Lung (tissue), 12 donors: ENCODE data around the gene NSMCE1. TPM values are rescaled to one million over a fixed set of nuclear protein-coding genes. Genes with fewer than 3 reads are reported as not detected.
A peak's percentile ranks its signal among the peaks of the same experiment; 100 is the strongest.
"Not testable (repeated sequence)": the region's sequence is repeated elsewhere in the genome, so short reads cannot be mapped to it uniquely, and the experiment has no call there.

Experiments used
- ATAC-seq: fragments of 200-7000 bp; cut with Tn5 transposase; one replicate; pipeline ENCODE4 v1.9.1; 2020; ENCODE audit warnings: moderate number of reproducible peaks; ENCODE audit not compliant: insufficient read depth, low FRiP score
- DNase-seq, 3 donors: peaks; one replicate each; pipeline ENCODE4 v3.0.0-alpha.2; 2013 to 2017
- H3K27ac ChIP-seq, 2 donors: one replicate each; pipeline ENCODE4 v1.5.1; 2013; ENCODE audit warnings: mild to moderate bottlenecking in 2 of 2, moderate library complexity in 2 of 2, control low read depth in 1 of 2, inconsistent platforms in 1 of 2, low read depth in 1 of 2, low read length in 1 of 2
- H3K27me3 ChIP-seq, 3 donors: one replicate each; pipeline ENCODE4 v1.5.1; 2013; ENCODE audit warnings: low read length in 2 of 3; ENCODE audit not compliant: control insufficient read depth in 3 of 3, insufficient read depth in 3 of 3
- H3K36me3 ChIP-seq, 4 donors: one replicate each; pipeline ENCODE4 v1.5.1; 2013; ENCODE audit warnings: low read length in 4 of 4, mild to moderate bottlenecking in 1 of 4, moderate library complexity in 1 of 4; ENCODE audit not compliant: control insufficient read depth in 4 of 4, insufficient read depth in 4 of 4
- H3K4me1 ChIP-seq, 5 donors: one replicate each; pipeline ENCODE4 v1.5.1; 2013; ENCODE audit warnings: low read length in 5 of 5, mild to moderate bottlenecking in 2 of 5, moderate library complexity in 1 of 5; ENCODE audit not compliant: control insufficient read depth in 5 of 5, insufficient read depth in 5 of 5
- H3K4me3 ChIP-seq: one replicate; pipeline ENCODE4 v1.5.1; 2013; ENCODE audit warnings: mild to moderate bottlenecking, control low read depth, moderate library complexity
- H3K9ac ChIP-seq, 2 donors: one replicate each; pipeline ENCODE4 v1.5.1; 2013; ENCODE audit warnings: low read length in 2 of 2, control low read depth in 1 of 2; ENCODE audit not compliant: insufficient read depth in 1 of 2
- H3K9me3 ChIP-seq, 4 donors: one replicate each; pipeline ENCODE4 v1.5.1; 2013; ENCODE audit warnings: low read length in 3 of 4, mild to moderate bottlenecking in 1 of 4, moderate library complexity in 1 of 4; ENCODE audit not compliant: control insufficient read depth in 4 of 4, insufficient read depth in 3 of 4
- CTCF ChIP-seq: IDR thresholded peaks from 2 replicates; pipeline ENCODE4 v1.5.1; 2012; ENCODE audit warnings: mild to moderate bottlenecking; ENCODE audit errors: control extremely low read depth, extremely low read depth
- WGBS, 2 donors: extraction: QIAGEN DNeasy Blood & Tissue Kit; methylation state at CpG; one replicate each; pipeline ENCODE4 v1.1.7; 2013; 5-methylcytosine and 5-hydroxymethylcytosine counted together
- polyA plus RNA-seq, 2 donors: library from polyadenylated mRNA; stranded (reverse); fragments of 200-250 nt; gene quantifications; one replicate each; pipeline ENCODE4 v1.2.1, GENCODE V29; 2013
- total RNA-seq, 2 donors: library from RNA; depleted of rRNA in 1 of 2; stranded (reverse); fragments of >200 nt in 1 of 2; gene quantifications; one replicate each; pipeline ENCODE4 v1.2.1, GENCODE V29; 2014 to 2021
- donor health status: control.
- donor health status: control.
- donor health status: Bipolar disorder and iron deficiency.
- donor health status: healthy.
- donor health status: DM: yes; HTN: yes; CAD: no.

Gene NSMCE1
- total and polyA plus RNA-seq, 4 donors, result 37.4 to 75.4 (median 57.2) TPM

DNA sequence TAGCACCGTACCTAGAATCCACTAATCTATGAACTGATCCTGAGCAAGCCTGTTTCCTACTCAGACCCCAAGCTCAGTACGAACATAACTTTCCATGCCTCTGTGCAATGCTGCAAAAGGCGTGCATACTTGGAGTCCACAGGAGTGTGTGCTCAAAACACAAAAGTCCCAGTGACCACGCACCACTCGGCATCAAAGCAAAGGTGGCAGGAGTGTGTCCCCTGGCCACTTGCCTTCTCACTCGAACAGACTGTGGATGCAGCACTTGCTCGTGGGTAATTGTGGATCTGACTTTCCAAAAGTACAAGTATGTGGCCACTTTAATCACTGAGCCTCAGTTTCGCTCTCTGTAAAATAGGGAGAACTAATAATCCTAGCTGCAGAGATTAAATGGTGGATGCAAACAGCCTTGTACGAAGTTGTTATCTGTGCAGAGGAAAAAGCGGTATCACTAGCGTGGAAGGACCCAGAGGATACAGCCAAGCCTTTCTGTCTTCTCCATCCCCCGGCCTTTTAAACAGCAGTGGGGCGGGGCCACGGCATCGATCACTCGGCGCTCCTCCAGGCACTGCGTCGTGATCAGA, 65.6 kb downstream of the NSMCE1 start:
- peak overlapping the region; percentile 94 to 95 for H3K27ac ChIP-seq
- H3K9ac ChIP-seq, result peak overlapping the region; percentile 76 to 98
- no peaks in the 10 kb centered on the region for H3K36me3 ChIP-seq
- ATAC-seq (peak; percentile 86), DNase-seq (peak in 1 of 3 donors; percentile 97)
- H3K4me3 ChIP-seq, result peak overlapping the region; percentile 57
- peaks cover 0 to 4% (median 2%) of the 10 kb centered on the region in 3 donors for H3K27me3 ChIP-seq
- no peaks in the 10 kb centered on the region for H3K9me3 ChIP-seq
- 25% methylated on average over 19 of the region's 19 CpGs for WGBS, 2 donors
- no peak for TF ChIP-seq CTCF
- peaks cover 0 to 13% (median 4%) of the 10 kb centered on the region in 5 donors for H3K4me1 ChIP-seq

DNA sequence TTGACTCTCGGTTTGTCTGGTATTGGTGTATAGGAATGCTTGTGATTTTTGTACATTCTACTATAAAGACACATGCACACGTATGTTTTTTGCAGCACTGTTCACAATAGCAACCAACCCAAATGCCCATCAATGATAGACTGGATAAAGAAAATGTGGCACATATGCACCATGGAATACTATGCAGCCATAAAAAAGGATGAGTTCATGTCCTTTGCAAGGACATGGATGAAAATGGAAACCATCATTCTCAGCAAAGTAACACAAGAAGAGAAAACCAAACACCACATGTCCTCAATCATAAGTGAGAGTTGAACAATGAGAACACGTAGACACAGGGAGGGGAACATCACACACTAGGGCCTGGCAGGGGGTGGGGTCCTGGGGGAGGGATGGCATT, 67.7 kb downstream of the NSMCE1 start:
- not testable (repeated sequence) for H3K27me3 ChIP-seq, DNase-seq, ATAC-seq, H3K9me3 ChIP-seq, H3K4me3 ChIP-seq, H3K9ac ChIP-seq, H3K27ac ChIP-seq, H3K36me3 ChIP-seq
- 93 to 97% methylated on average over 3 of the region's 3 CpGs for WGBS, 2 donors
- peaks cover 0 to 13% (median 4%) of the 10 kb centered on the region in 5 donors for H3K4me1 ChIP-seq

DNA sequence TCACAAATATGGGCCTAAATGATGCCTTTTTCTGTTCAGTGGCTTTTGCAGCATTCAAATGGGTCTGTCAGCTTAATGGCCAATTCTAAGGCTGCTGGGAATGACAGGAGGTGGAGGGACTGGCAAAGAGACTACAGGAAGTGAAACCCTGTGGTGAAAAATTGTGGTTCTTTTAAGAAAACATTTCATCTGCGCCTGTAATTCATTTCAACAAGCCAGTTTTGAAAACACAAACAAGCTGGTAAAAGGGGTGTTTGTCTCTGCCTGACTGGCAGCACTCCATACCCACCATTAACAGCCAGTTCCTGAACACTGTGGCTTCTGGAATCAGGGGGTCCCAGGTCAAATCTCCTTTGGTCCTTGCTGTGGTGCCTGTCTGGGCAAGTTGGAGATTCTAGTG, 68.8 kb downstream of the NSMCE1 start:
- Histone ChIP-seq H3K4me1 (peaks cover 0 to 13% (median 4%) of the 10 kb centered on the region in 5 donors), H3K9ac (no peak overlapping the region), H3K27ac (no peak overlapping the region), H3K27me3 (peaks cover 0 to 7% (median 4%) of the 10 kb centered on the region in 3 donors), H3K4me3 (no peak overlapping the region), H3K36me3 (no peaks in the 10 kb centered on the region), H3K9me3 (no peaks in the 10 kb centered on the region)
- TF ChIP-seq CTCF, result no peak
- WGBS, 2 donors, result 30 to 35% methylated on average over 1 of the region's 1 CpG
- DNase-seq (no peak), ATAC-seq (no peak)

GRCh38 chr16:27199235-27199586, 69.4 kb downstream of the NSMCE1 start:
- ATAC-seq (no peak), DNase-seq (no peak)
- no peak overlapping the region for H3K4me3 ChIP-seq
- peaks cover 0 to 9% (median 4%) of the 10 kb centered on the region in 3 donors for H3K27me3 ChIP-seq
- WGBS, 2 donors, result 78 to 80% methylated on average over 3 of the region's 3 CpGs
- no peaks in the 10 kb centered on the region for H3K9me3 ChIP-seq
- no peaks in the 10 kb centered on the region for H3K36me3 ChIP-seq
- no peak overlapping the region for H3K27ac ChIP-seq
- no peak overlapping the region for H3K9ac ChIP-seq
- no peak for TF ChIP-seq CTCF
- peaks cover 0 to 7% (median 3%) of the 10 kb centered on the region in 5 donors for H3K4me1 ChIP-seq
